T-helper 22 cell (primary cell): ENCODE measurements around the gene LAMC3.

ENCODE experiments used
- DNase-seq: peaks from one replicate; pipeline ENCODE4 v3.0.0-alpha.2; 2020; ENCODE audit warnings: low read depth

The LAMC3 gene

GRCh38 chr9:131008909-131009618, at the start of gene LAMC3:
TSS of gene LAMC3 (plus strand) at chr9:131009174. CDS start at chr9:131009215, 41 bp downstream.
- DNase-seq = no peak

- DNase-seq = no peak
Measured at GRCh38 chr9:130959809-130960334, 49.1 kb upstream of the LAMC3 start.

GRCh38 chr9:130960522-130961378, 48.2 kb upstream of the LAMC3 start:
- DNase-seq = no peak

- no peak for DNase-seq
Measured at GRCh38 chr9:130961511-130962300, 47.3 kb upstream of the LAMC3 start.

GRCh38 chr9:130962418-130963316, 46.3 kb upstream of the LAMC3 start:
- DNase-seq = no peak

- DNase-seq = no peak
Measured at GRCh38 chr9:130963337-130963908, 45.6 kb upstream of the LAMC3 start.

GRCh38 chr9:130963916-130964315, 45.1 kb upstream of the LAMC3 start:
- DNase-seq = no peak

- DNase-seq = no peak
Measured at GRCh38 chr9:130965680-130966079, 43.3 kb upstream of the LAMC3 start.

GRCh38 chr9:130970052-130970451, 38.9 kb upstream of the LAMC3 start:
- DNase-seq = no peak

GRCh38 chr9:130970855-130971254, 38.1 kb upstream of the LAMC3 start:
- no peak for DNase-seq

- DNase-seq = no peak
Measured at GRCh38 chr9:130971294-130971849, 37.6 kb upstream of the LAMC3 start.

GRCh38 chr9:130972277-130972956, 36.6 kb upstream of the LAMC3 start:
- no peak for DNase-seq

- DNase-seq = no peak
Measured at GRCh38 chr9:130972957-130973685, 35.9 kb upstream of the LAMC3 start.

GRCh38 chr9:130973686-130974281, 35.2 kb upstream of the LAMC3 start:
- DNase-seq = no peak

GRCh38 chr9:130974697-130975096, 34.3 kb upstream of the LAMC3 start:
- no peak for DNase-seq

- DNase-seq = no peak
Measured at GRCh38 chr9:130975156-130975555, 33.8 kb upstream of the LAMC3 start.

GRCh38 chr9:130975932-130976841, 32.8 kb upstream of the LAMC3 start:
- no peak for DNase-seq

GRCh38 chr9:130977811-130978221, 31.2 kb upstream of the LAMC3 start:
- DNase-seq = no peak
